Measurements from ENCODE around the gene UNK. TPM values are rescaled to one million over a fixed set of nuclear protein-coding genes. Genes with fewer than 3 reads are reported as not detected.
A peak's percentile ranks its signal among the peaks of the same experiment; 100 is the strongest.

The UNK gene
- 35.0 to 37.8 TPM (median 35.4 TPM) in 3 replicates for total RNA-seq (2021)
- Bru-seq, nascent RNA, result percentile 82 among the genes with signal in this experiment
- long read RNA-seq, experiment 1, transcript UNK-205 (16 exons, 3,925 nt), result minor isoform, 24 of 89 reads
- long read RNA-seq, experiment 1, transcript UNK-202 (4 exons, 1,312 nt), result major isoform, 30 of 89 reads
- long read RNA-seq, experiment 1, partial matches to known transcripts, result 12 of 89 reads
- long read RNA-seq, experiment 1, other reads (novel, unspliced or antisense), result 23 of 89 reads
- long read RNA-seq, experiment 2, transcript UNK-202 (4 exons, 1,312 nt), result major isoform, 10 of 35 reads
- long read RNA-seq, experiment 2, partial matches to known transcripts, result 9 of 35 reads
- long read RNA-seq, experiment 2, other reads (novel, unspliced or antisense), result 13 of 35 reads
- long read RNA-seq, experiment 3, transcript UNK-202 (4 exons, 1,312 nt), result major isoform, 60 of 72 reads
- long read RNA-seq, experiment 3, partial matches to known transcripts, result 1 of 72 reads
- long read RNA-seq, experiment 3, other reads (novel, unspliced or antisense), result 7 of 72 reads

GRCh38 chr17:75784473-75785015 lies at the start of gene UNK:
Gene UNK (plus strand): TSS chr17:75784806. CDS start chr17:75784881, 75 bp downstream.
- Mint-ChIP-seq H3K27ac (peak within 1 kb of the TSS; percentile 100), H3K36me3 (peaks cover 6% of the 10 kb centered on the region), H3K4me1 (peaks cover 34% of the 10 kb centered on the region), H3K9me3 (no peaks in the 10 kb centered on the region), H3K27me3 (ENCODE audit: low read depth) (peaks cover 3% of the 10 kb centered on the region), H3K4me3 (peak within 1 kb of the TSS; percentile 95)
- DNase-seq (ENCODE audit: low spot score) (peak; percentile 97), ATAC-seq (peak; percentile 77)
- ChIA-PET POLR2A (interaction anchor here (0.6 to 2.2 kb wide), 10 partner anchors 8 to 71 kb away, joined by 3 to 13 read pairs (median 4); partner anchors contain the start of gene WBP2), CTCF (interaction anchor here (1.0 to 2.3 kb wide), 8 partner anchors 19 to 259 kb away, joined by 3 to 27 read pairs (median 10); partner anchors contain the start of genes GALK1, LLGL2 and WBP2)
- TF ChIP-seq, protein P1, sequence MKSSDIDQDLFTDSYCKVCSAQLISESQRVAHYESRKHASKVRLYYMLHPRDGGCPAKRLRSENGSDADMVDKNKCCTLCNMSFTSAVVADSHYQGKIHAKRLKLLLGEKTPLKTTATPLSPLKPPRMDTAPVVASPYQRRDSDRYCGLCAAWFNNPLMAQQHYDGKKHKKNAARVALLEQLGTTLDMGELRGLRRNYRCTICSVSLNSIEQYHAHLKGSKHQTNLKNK (CRISPR knock-in tag; IDR thresholded peaks at IDR 0.05), result no peak
- TF ChIP-seq GTF2I (CRISPR knock-in tag; conservative IDR thresholded peaks at IDR 0.05), result no peak
- no peak for TF ChIP-seq NFE2L1 (CRISPR knock-in tag; IDR thresholded peaks at IDR 0.05)
- TF ChIP-seq KAT7 (CRISPR knock-in tag; IDR thresholded peaks at IDR 0.05; ENCODE audit: borderline replicate concordance), result peak; percentile 1; the same call in 1 of the 2 replicates
- TF ChIP-seq FOXK1 (CRISPR knock-in tag; IDR thresholded peaks at IDR 0.05), result peak; percentile 39; the same call in 1 of the 2 replicates
- TF ChIP-seq TEAD1 (CRISPR knock-in tag; IDR thresholded peaks at IDR 0.05), result peak; percentile 17; the same call in 1 of the 2 replicates
- no peak for TF ChIP-seq JUN (CRISPR knock-in tag; IDR thresholded peaks at IDR 0.05)
- TF ChIP-seq GABPB1 (CRISPR knock-in tag; IDR thresholded peaks at IDR 0.05), result 0 out of 2 replicates have a peak, but pooled peaks have one; percentile 20
- TF ChIP-seq ZNF281 (CRISPR knock-in tag; IDR thresholded peaks at IDR 0.05), result no peak
- TF ChIP-seq, protein P2, sequence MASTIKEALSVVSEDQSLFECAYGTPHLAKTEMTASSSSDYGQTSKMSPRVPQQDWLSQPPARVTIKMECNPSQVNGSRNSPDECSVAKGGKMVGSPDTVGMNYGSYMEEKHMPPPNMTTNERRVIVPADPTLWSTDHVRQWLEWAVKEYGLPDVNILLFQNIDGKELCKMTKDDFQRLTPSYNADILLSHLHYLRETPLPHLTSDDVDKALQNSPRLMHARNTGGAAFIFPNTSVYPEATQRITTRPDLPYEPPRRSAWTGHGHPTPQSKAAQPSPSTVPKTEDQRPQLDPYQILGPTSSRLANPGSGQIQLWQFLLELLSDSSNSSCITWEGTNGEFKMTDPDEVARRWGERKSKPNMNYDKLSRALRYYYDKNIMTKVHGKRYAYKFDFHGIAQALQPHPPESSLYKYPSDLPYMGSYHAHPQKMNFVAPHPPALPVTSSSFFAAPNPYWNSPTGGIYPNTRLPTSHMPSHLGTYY (CRISPR knock-in tag; IDR thresholded peaks at IDR 0.05), result no peak
- peak; percentile 40; the same call in 1 of the 2 replicates for TF ChIP-seq SP1 (CRISPR knock-in tag; conservative IDR thresholded peaks at IDR 0.05)
- TF ChIP-seq ZNF317 (CRISPR knock-in tag; IDR thresholded peaks at IDR 0.05; ENCODE audit: borderline replicate concordance, low read depth), result no peak
- no peak for TF ChIP-seq FOXP1 (CRISPR knock-in tag; IDR thresholded peaks at IDR 0.05; ENCODE audit: borderline replicate concordance)
- TF ChIP-seq STAT6 (CRISPR knock-in tag; conservative IDR thresholded peaks at IDR 0.05; ENCODE audit: low read depth), result no peak

DNA sequence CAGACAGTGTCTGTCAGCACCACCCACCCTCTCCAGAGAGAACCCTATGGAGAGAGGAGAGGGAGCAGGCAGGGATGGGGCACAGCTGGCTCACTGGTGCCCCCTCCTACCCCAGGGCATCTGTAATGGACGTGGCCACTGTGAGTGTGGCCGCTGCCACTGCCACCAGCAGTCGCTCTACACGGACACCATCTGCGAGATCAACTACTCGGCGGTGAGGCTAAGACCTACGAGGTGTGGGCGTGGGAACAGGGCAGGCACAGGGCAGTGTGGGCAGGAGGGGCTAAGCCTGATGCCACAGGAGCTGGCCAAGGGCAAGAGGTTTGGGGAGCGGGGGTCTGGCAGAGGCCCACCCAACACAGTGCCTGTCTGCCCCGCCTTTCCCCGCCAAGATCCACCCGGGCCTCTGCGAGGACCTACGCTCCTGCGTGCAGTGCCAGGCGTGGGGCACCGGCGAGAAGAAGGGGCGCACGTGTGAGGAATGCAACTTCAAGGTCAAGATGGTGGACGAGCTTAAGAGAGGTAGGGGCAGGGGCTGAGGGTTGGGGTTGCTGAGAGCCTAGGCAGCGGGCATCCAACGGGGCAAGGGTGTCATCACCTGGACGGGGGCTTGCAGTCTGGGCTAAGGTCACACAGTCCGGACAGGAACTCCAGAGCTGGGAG lies 48.3 kb upstream of the UNK start:
- CTCF ChIA-PET, result interaction anchor here (3.6 to 13.2 kb wide), 2 partner anchors 12 to 103 kb away, joined by 27 to 105 read pairs; partner anchors contain the start of gene SMIM5
- H3K27ac Mint-ChIP-seq, result peak overlapping the region; percentile 53; the same call in 1 of the 2 replicates

More for the DNA sequence above, 48.3 kb upstream of the UNK start:
- Mint-ChIP-seq H3K27me3 (ENCODE audit: low read depth) (no peaks in the 10 kb centered on the region), H3K4me1 (no peaks in the 10 kb centered on the region), H3K4me3 (no peak overlapping the region), H3K36me3 (no peaks in the 10 kb centered on the region), H3K9me3 (no peaks in the 10 kb centered on the region)
- no peak for TF ChIP-seq TCF7 (CRISPR knock-in tag; IDR thresholded peaks at IDR 0.05; ENCODE audit: low read depth)
- no peak for TF ChIP-seq ZBTB21 (CRISPR knock-in tag; IDR thresholded peaks at IDR 0.05; ENCODE audit: borderline replicate concordance)
- no peak for TF ChIP-seq ELF4 (CRISPR knock-in tag; IDR thresholded peaks at IDR 0.05; ENCODE audit: low read depth)
- TF ChIP-seq KAT7 (CRISPR knock-in tag; IDR thresholded peaks at IDR 0.05; ENCODE audit: borderline replicate concordance), result no peak
- no peak for TF ChIP-seq ZNF396 (CRISPR knock-in tag; IDR thresholded peaks at IDR 0.05; ENCODE audit: borderline replicate concordance)
- no peak for TF ChIP-seq NFATC4 (CRISPR knock-in tag; IDR thresholded peaks at IDR 0.05)
- no peak for TF ChIP-seq FOXK1 (CRISPR knock-in tag; IDR thresholded peaks at IDR 0.05)
- TF ChIP-seq NR3C1 (CRISPR knock-in tag; conservative IDR thresholded peaks at IDR 0.05; ENCODE audit: low read depth), result no peak
- TF ChIP-seq ATF1 (CRISPR knock-in tag; IDR thresholded peaks at IDR 0.05), result no peak
- no peak for TF ChIP-seq FOXJ3 (CRISPR knock-in tag; IDR thresholded peaks at IDR 0.05; ENCODE audit: borderline replicate concordance)
- no peak for DNase-seq (ENCODE audit: low spot score)
- POLR2A ChIA-PET, result no interaction called here
- ATAC-seq, result no peak

Data from WTC11 (cell line).